A549 (cell line): ENCODE measurements around the gene ZNF391. TPM values are rescaled to one million over a fixed set of nuclear protein-coding genes. Genes with fewer than 3 reads are reported as not detected.

ENCODE experiments used
- ATAC-seq, 2 experiments: fragments of 200-7000 bp in 1 of 2; fragments of >200 bp in 1 of 2; cut with Nextera tagmentation in 1 of 2; cut with Tn5 transposase in 1 of 2; 3 replicates each; pipeline versions ENCODE4 v1.8.0 to v1.9.1; 2018 to 2020; ENCODE audit warnings: mild to moderate bottlenecking in 1 of 2, moderate library complexity in 1 of 2
- CTCF ChIA-PET: fragments of 300-600 bp; sonication (Branson Sonifier 250); formaldehyde crosslinking; extraction: SDS; loops from one replicate; lab custom pipeline; 2021; ENCODE audit warnings: antibody characterized with exemption, inconsistent platforms; lab: Yijun Ruan, JAX
- POLR2A ChIA-PET: fragments of 350-600 bp; formaldehyde crosslinking; extraction: SDS; loops from one replicate; lab custom pipeline; 2021; ENCODE audit warnings: antibody characterized with exemption, inconsistent platforms; lab: Yijun Ruan, JAX
- DNase-seq, 2 experiments: peaks; one replicate each; pipeline versions ENCODE4 v3.0.0 to v3.0.0-alpha.2; 2011 to 2016; ENCODE audit warnings: low read depth in 1 of 2, low spot score in 1 of 2
- FAIRE-seq: peaks from 2 replicates; lab custom pipeline; 2011; peaks lifted over from hg19 to GRCh38; lab: Jason Lieb, UNC
- H3K27ac ChIP-seq, 2 experiments: fragments of >200 bp; sonication (Bioruptor Twin); formaldehyde crosslinking; 3 replicates each; pipeline ENCODE4 v1.5.1; 2016 to 2017
- H3K4me1 ChIP-seq: fragments of >200 bp; sonication (Bioruptor Twin); formaldehyde crosslinking; 3 replicates; pipeline ENCODE4 v1.6.1; 2016
- H3K4me2 ChIP-seq: fragments of >200 bp; sonication (Bioruptor Twin); formaldehyde crosslinking; 3 replicates; pipeline ENCODE4 v1.6.1; 2016
- H3K4me3 ChIP-seq: fragments of >200 bp; sonication (Bioruptor Twin); formaldehyde crosslinking; 3 replicates; pipeline ENCODE4 v1.5.1; 2016
- H3K9me3 ChIP-seq: fragments of >200 bp; sonication (Bioruptor Twin); formaldehyde crosslinking; 3 replicates; pipeline ENCODE4 v1.6.1; 2016
- BHLHE40 ChIP-seq: IDR thresholded peaks from 2 replicates; pipeline ENCODE4 v1.6.1; 2012; ENCODE audit warnings: low read depth, low read length, inconsistent platforms
- CBX2 ChIP-seq: fragments of 200-600 bp; sonication (generic); IDR thresholded peaks from 2 replicates; pipeline ENCODE4 v1.6.1; 2016; ENCODE audit warnings: low read depth, mild to moderate bottlenecking, borderline replicate concordance
- CBX8 ChIP-seq: fragments of 200-600 bp; sonication (generic); IDR thresholded peaks from 2 replicates; pipeline ENCODE4 v1.6.1; 2016
- CEBPB ChIP-seq, 2 experiments: fragments of >200 bp in 1 of 2; sonication (Bioruptor Twin) in 1 of 2; formaldehyde crosslinking in 1 of 2; IDR thresholded peaks; 2 replicates each; pipeline ENCODE4 v1.6.1; 2012 to 2016
- CHD4 ChIP-seq: fragments of 200-600 bp; sonication (generic); IDR thresholded peaks from 2 replicates; pipeline ENCODE4 v1.6.1; 2016; ENCODE audit warnings: antibody characterized with exemption, mild to moderate bottlenecking, borderline replicate concordance
- EHMT2 ChIP-seq: fragments of 200-600 bp; sonication (generic); IDR thresholded peaks from 2 replicates; pipeline ENCODE4 v1.6.1; 2016; ENCODE audit warnings: antibody characterized with exemption, low read depth, mild to moderate bottlenecking, moderate library complexity
- EP300 ChIP-seq, 2 experiments: fragments of >200 bp; sonication (Bioruptor Twin); formaldehyde crosslinking; IDR thresholded peaks; 2 replicates in 1 of 2; 3 replicates in 1 of 2; pipeline ENCODE4 v1.6.1; 2016 to 2017
- ESRRA ChIP-seq: fragments of 150-350 bp; IDR thresholded peaks from 2 replicates; pipeline ENCODE4 v1.6.1; 2014; ENCODE audit warnings: mild to moderate bottlenecking, low read length, borderline replicate concordance
- GATA3 ChIP-seq: IDR thresholded peaks from 2 replicates; pipeline ENCODE4 v1.6.1; 2012; ENCODE audit warnings: borderline replicate concordance
- HDAC2 ChIP-seq: fragments of 200-600 bp; sonication (generic); IDR thresholded peaks from 2 replicates; pipeline ENCODE4 v1.6.1; 2016
- HEYL ChIP-seq: fragments of 250-450 bp; sonication (Bioruptor Pico); IDR thresholded peaks from 2 replicates; pipeline ENCODE4 v1.8.0; 2021; ENCODE audit warnings: mild to moderate bottlenecking, moderate library complexity
- HOXA7 ChIP-seq: fragments of 250-450 bp; sonication (Bioruptor Pico); IDR thresholded peaks from 2 replicates; pipeline ENCODE4 v1.5.0; 2020; ENCODE audit warnings: mild to moderate bottlenecking, moderate library complexity
- HOXB13 ChIP-seq: fragments of 250-450 bp; sonication (Bioruptor Pico); IDR thresholded peaks from 2 replicates; pipeline ENCODE4 v1.5.0; 2020; ENCODE audit warnings: low read depth, mild to moderate bottlenecking, moderate library complexity
- JUN ChIP-seq, 2 experiments: fragments of >200 bp; sonication (Bioruptor Twin); formaldehyde crosslinking; IDR thresholded peaks; 2 replicates in 1 of 2; 3 replicates in 1 of 2; pipeline ENCODE4 v1.6.1; 2016 to 2017
- KDM1A ChIP-seq: fragments of 200-600 bp; sonication (generic); IDR thresholded peaks from 2 replicates; pipeline ENCODE4 v1.6.1; 2016; ENCODE audit warnings: low read depth, mild to moderate bottlenecking
- MAZ ChIP-seq: fragments of 150-350 bp; IDR thresholded peaks from 2 replicates; pipeline ENCODE4 v1.6.1; 2014; ENCODE audit warnings: antibody characterized with exemption, low read depth, low read length, borderline replicate concordance
- NPAS2 ChIP-seq: fragments of 250-450 bp; sonication (Bioruptor Pico); IDR thresholded peaks from 2 replicates; pipeline ENCODE4 v1.8.0; 2022; ENCODE audit warnings: mild to moderate bottlenecking, moderate library complexity, borderline replicate concordance
- NR3C1 ChIP-seq: fragments of >200 bp; sonication (Bioruptor Twin); formaldehyde crosslinking; IDR thresholded peaks from 3 replicates; pipeline ENCODE4 v1.6.1; 2017
- RARB ChIP-seq: fragments of 250-450 bp; sonication (Bioruptor Pico); IDR thresholded peaks from 2 replicates; pipeline ENCODE4 v1.8.0; 2021; ENCODE audit warnings: mild to moderate bottlenecking, moderate library complexity
- RFX5 ChIP-seq: fragments of 450-650 bp; IDR thresholded peaks from 2 replicates; pipeline ENCODE4 v1.7.1; 2014; ENCODE audit warnings: antibody characterized with exemption, mild to moderate bottlenecking, moderate library complexity
- SMC3 ChIP-seq: fragments of >200 bp; sonication (Bioruptor Twin); formaldehyde crosslinking; IDR thresholded peaks from 3 replicates; pipeline ENCODE4 v1.6.1; 2018; ENCODE audit warnings: inconsistent platforms
- TP53 ChIP-seq: fragments of 250-450 bp; sonication (Bioruptor Pico); IDR thresholded peaks from 2 replicates; pipeline ENCODE4 v1.5.0; 2021; ENCODE audit warnings: mild to moderate bottlenecking, moderate library complexity
- ZC3H11A ChIP-seq: fragments of 450-650 bp; IDR thresholded peaks from 2 replicates; pipeline ENCODE4 v1.6.1; 2014; ENCODE audit warnings: antibody characterized with exemption, mild to moderate bottlenecking
- ZFP36 ChIP-seq: fragments of 450-650 bp; IDR thresholded peaks from 2 replicates; pipeline ENCODE4 v1.6.1; 2014; ENCODE audit warnings: borderline replicate concordance; ENCODE audit not compliant: partially characterized antibody
- ZNF302 ChIP-seq: fragments of 250-450 bp; sonication (Bioruptor Pico); IDR thresholded peaks from 2 replicates; pipeline ENCODE4 v1.9.0; 2021; ENCODE audit warnings: inconsistent platforms, mild to moderate bottlenecking, moderate library complexity
- ZSCAN20 ChIP-seq: fragments of 250-450 bp; sonication (Bioruptor Pico); IDR thresholded peaks from 2 replicates; pipeline ENCODE4 v1.8.0; 2022; ENCODE audit warnings: mild to moderate bottlenecking, moderate library complexity
- WGBS: methylation state at CpG from one replicate; pipeline ENCODE4 v1.1.6; 2017; ENCODE audit errors: missing lambda C conversion rate; 5-methylcytosine and 5-hydroxymethylcytosine counted together
- polyA plus RNA-seq, 4 experiments: library from polyadenylated mRNA; depleted of rRNA in 3 of 4; stranded (reverse); fragments of >200 nt; fragmentation: RNase III in 1 of 4; extraction: RNeasy Plus Mini Kit Qiagen cat#74134 plus additional on column Dnase treatment in 1 of 4; gene quantifications; 2 replicates in 3 of 4; 3 replicates in 1 of 4; pipeline ENCODE4 v1.2.3, GENCODE V29; 2011 to 2017
- TF ChIP-seq, protein P1 (sequence below): fragments of 150-350 bp; IDR thresholded peaks from 2 replicates; pipeline ENCODE4 v1.6.1; 2014; ENCODE audit warnings: low read depth, mild to moderate bottlenecking, low read length
- TF ChIP-seq, protein P2 (sequence below): IDR thresholded peaks from 2 replicates; pipeline ENCODE4 v1.6.1; 2012
- TF ChIP-seq, protein P3 (sequence below): fragments of >200 bp; sonication (Bioruptor Twin); formaldehyde crosslinking; IDR thresholded peaks from 3 replicates; pipeline ENCODE4 v1.6.1; 2016
- TF ChIP-seq, protein P4 (sequence below): fragments of >200 bp; sonication (Bioruptor Twin); formaldehyde crosslinking; IDR thresholded peaks from 2 replicates; pipeline ENCODE4 v1.6.1; 2016
- TF ChIP-seq, protein P5 (sequence below): fragments of 250-450 bp; sonication (Bioruptor Pico); IDR thresholded peaks from 2 replicates; pipeline ENCODE4 v1.5.0; 2020; ENCODE audit warnings: low read depth, mild to moderate bottlenecking, moderate library complexity

ZNF391 gene
- polyA plus RNA-seq, 2 of the 4 experiments (the other 2 are of a cell fraction) = 0.48 to 0.52 TPM

DNA sequence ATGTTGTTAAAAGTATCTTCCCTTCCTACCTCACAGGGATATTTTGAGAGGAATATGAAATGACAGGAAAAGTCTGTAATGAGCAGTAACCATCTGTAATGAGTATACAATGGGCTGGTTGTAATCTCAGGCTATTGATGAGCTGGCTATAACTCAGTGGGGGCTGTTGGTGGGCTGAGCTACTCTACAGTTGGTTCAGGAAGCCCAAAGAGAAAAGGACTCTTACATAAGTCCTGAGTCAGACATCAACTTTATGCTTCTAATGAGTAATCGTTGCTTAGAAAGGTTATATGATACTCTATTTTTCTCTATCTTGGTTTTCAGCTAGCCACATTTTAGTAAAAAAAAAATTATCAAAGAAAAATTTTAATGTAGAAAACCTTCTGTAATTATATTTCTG, 26.4 kb downstream of the ZNF391 start (continued):
- TF ChIP-seq, protein P1, sequence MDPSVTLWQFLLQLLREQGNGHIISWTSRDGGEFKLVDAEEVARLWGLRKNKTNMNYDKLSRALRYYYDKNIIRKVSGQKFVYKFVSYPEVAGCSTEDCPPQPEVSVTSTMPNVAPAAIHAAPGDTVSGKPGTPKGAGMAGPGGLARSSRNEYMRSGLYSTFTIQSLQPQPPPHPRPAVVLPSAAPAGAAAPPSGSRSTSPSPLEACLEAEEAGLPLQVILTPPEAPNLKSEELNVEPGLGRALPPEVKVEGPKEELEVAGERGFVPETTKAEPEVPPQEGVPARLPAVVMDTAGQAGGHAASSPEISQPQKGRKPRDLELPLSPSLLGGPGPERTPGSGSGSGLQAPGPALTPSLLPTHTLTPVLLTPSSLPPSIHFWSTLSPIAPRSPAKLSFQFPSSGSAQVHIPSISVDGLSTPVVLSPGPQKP = no peak
- TF ChIP-seq, all 56 proteins: peak for 0

DNA sequence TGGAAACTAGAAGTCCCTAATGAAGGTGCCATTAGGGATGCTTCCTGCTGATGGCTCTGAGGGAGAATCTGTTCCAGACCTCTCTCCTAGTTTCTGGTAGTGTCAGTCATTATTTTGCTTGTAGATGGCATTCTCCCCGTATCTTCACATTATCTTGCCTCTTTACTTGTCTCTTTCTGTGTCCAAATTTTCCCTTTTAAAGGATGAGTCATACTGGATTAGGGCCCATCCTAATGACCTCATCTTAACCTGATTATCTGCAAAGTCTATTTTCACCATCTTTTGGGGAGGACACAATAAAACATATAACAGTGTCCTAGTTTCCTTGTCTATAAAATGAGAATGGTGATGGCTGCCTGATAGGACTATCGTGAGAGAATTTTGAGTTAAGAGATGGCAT, 27.3 kb downstream of the ZNF391 start:
- Histone ChIP-seq H3K4me2 (no peak overlapping the region), H3K4me1 (no peaks in the 10 kb centered on the region), H3K4me3 (no peak overlapping the region), H3K9me3 (peaks cover 8% of the 10 kb centered on the region; the same call in 2 of the 3 replicates), H3K27ac (no peak overlapping the region)
- FAIRE-seq = no peak
- 5% methylated on average over 2 of the region's 2 CpGs for WGBS
- CTCF ChIA-PET = no interaction called here
- ATAC-seq = no peak
- TF ChIP-seq SMC3 (no peak), HDAC2 (no peak), TP53 (CRISPR knock-in tag) (no peak), ZNF302 (CRISPR knock-in tag) (no peak), EP300 (IDR thresholded peaks at IDR 0.05) (no peak), EHMT2 (no peak), NR3C1 (no peak), RARB (CRISPR knock-in tag) (no peak), RFX5 (no peak)
- TF ChIP-seq, protein P2, sequence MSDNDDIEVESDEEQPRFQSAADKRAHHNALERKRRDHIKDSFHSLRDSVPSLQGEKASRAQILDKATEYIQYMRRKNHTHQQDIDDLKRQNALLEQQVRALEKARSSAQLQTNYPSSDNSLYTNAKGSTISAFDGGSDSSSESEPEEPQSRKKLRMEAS = no peak
- no peak for DNase-seq
- POLR2A ChIA-PET = no interaction called here

DNA sequence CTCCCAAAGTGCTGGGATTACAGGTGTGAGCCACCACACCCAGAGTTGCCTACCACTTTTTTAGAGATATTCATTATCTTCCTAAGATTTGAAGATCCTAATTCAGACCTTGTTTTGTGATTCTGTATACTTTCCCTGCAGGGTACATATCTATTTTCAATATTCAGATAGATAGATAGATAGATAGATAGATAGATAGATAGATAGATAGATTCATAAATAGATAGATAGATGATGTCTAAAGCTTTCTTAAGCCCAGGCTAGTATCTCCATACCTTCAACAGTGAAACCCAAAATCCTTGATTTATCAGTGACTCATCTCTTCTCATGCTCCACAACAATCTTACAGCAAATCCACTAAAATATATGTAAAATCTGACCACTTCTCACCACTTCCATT, 30.8 kb downstream of the ZNF391 start:
- ChIA-PET CTCF (no interaction called here), POLR2A (no interaction called here)
- no peak overlapping the region for H3K27ac ChIP-seq
- peaks cover 5% of the 10 kb centered on the region; the same call in 1 of the 3 replicates for H3K9me3 ChIP-seq
- FAIRE-seq (no peak), DNase-seq (no peak), ATAC-seq (no peak)
- no peak for TF ChIP-seq CBX2
- no peak for TF ChIP-seq HOXB13
- TF ChIP-seq BHLHE40 = no peak
- no peak for TF ChIP-seq JUN (IDR thresholded peaks at IDR 0.05)
- TF ChIP-seq CEBPB (IDR thresholded peaks at IDR 0.05) = no peak
- no peak for TF ChIP-seq ESRRA
- TF ChIP-seq, protein P3, sequence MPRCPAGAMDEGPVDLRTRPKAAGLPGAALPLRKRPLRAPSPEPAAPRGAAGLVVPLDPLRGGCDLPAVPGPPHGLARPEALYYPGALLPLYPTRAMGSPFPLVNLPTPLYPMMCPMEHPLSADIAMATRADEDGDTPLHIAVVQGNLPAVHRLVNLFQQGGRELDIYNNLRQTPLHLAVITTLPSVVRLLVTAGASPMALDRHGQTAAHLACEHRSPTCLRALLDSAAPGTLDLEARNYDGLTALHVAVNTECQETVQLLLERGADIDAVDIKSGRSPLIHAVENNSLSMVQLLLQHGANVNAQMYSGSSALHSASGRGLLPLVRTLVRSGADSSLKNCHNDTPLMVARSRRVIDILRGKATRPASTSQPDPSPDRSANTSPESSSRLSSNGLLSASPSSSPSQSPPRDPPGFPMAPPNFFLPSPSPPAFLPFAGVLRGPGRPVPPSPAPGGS = no peak
- TF ChIP-seq, protein P4, sequence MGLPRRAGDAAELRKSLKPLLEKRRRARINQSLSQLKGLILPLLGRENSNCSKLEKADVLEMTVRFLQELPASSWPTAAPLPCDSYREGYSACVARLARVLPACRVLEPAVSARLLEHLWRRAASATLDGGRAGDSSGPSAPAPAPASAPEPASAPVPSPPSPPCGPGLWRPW = no peak
- no peak for TF ChIP-seq NPAS2 (CRISPR knock-in tag)
- no peak for TF ChIP-seq ZC3H11A
- H3K4me3 ChIP-seq = no peak overlapping the region
- H3K4me2 ChIP-seq = no peak overlapping the region
- no peaks in the 10 kb centered on the region for H3K4me1 ChIP-seq

DNA sequence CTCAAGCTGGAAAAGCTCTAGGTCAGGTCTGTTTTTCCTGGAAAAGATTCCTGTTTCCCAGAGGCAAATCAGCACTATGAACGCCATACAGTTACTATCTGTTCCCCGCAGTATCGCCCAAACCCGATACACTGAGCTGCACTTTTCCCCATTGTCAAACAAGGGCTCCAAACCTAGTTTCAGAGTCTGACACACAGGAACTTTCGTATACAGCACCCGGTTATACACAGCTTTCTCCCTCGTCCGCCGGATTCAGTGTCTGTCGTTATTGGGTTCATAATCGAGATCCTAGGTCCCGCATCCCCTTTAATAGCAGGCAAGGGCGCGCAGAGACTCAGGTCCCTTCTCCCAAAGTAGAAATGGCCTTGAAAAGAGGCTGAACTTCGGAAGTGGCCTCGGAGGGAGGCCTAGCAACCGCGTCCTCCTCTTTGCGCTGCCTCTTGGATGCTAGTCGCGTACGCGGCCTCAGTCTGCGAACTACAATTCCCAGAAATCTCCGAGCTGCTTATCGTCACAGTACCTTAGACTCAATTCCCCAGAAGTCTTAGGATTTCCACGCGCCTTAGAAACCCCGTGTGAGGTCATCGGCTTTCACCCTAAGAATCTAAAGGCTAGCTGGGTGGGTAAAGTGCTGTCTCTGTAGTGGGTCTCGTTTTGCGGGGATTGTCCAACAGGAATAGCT, 34.2 kb downstream of the ZNF391 start:
- no peak overlapping the region for H3K27ac ChIP-seq
- FAIRE-seq = no peak
- H3K9me3 ChIP-seq = no peaks in the 10 kb centered on the region; the same call in 2 of the 3 replicates
- DNase-seq = no peak
- ATAC-seq = no peak
- H3K4me1 ChIP-seq = no peaks in the 10 kb centered on the region
- POLR2A ChIA-PET = no interaction called here
- no peak overlapping the region for H3K4me2 ChIP-seq
- no peak overlapping the region for H3K4me3 ChIP-seq
- CTCF ChIA-PET = interaction anchor here (0.7 kb wide), 1 partner anchor 73 kb away, joined by 3 read pairs; no protein-coding TSS in a partner anchor
- whole genome bisulfite sequencing = 74% methylated on average over 30 of the region's 32 CpGs
- no peak for TF ChIP-seq ZSCAN20
- TF ChIP-seq GATA3 = no peak
- no peak for TF ChIP-seq KDM1A
- no peak for TF ChIP-seq HOXA7
- no peak for TF ChIP-seq CHD4
- no peak for TF ChIP-seq CEBPB (IDR thresholded peaks at IDR 0.05)
- no peak for TF ChIP-seq EP300 (IDR thresholded peaks at IDR 0.05)
- TF ChIP-seq, protein P2 = no peak
- no peak for TF ChIP-seq CBX8
- no peak for TF ChIP-seq MAZ
- TF ChIP-seq ZFP36 = no peak
- TF ChIP-seq, protein P4 = no peak
- TF ChIP-seq HEYL (CRISPR knock-in tag) = no peak
- TF ChIP-seq, protein P5, sequence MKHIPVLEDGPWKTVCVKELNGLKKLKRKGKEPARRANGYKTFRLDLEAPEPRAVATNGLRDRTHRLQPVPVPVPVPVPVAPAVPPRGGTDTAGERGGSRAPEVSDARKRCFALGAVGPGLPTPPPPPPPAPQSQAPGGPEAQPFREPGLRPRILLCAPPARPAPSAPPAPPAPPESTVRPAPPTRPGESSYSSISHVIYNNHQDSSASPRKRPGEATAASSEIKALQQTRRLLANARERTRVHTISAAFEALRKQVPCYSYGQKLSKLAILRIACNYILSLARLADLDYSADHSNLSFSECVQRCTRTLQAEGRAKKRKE = no peak
- no peak for TF ChIP-seq TP53 (CRISPR knock-in tag)
